ENCODE measurements around the gene CENPQ.
"Not testable (repeated sequence)": the region's sequence is repeated elsewhere in the genome, so short reads cannot be mapped to it uniquely, and the experiment has no call there.

CENPQ gene, protein sequence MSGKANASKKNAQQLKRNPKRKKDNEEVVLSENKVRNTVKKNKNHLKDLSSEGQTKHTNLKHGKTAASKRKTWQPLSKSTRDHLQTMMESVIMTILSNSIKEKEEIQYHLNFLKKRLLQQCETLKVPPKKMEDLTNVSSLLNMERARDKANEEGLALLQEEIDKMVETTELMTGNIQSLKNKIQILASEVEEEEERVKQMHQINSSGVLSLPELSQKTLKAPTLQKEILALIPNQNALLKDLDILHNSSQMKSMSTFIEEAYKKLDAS

GRCh38 chr6:49462927-49463611 lies at the start of gene CENPQ, which contains the start of gene MMUT:
TSS of gene CENPQ (plus strand) at chr6:49463370. CDS start at chr6:49470177, 6,807 bp downstream.
TSS of gene MMUT (minus strand) at chr6:49463253. CDS start at chr6:49459466, 3,787 bp downstream.
- DNase-seq: peak; percentile 76

DNA sequence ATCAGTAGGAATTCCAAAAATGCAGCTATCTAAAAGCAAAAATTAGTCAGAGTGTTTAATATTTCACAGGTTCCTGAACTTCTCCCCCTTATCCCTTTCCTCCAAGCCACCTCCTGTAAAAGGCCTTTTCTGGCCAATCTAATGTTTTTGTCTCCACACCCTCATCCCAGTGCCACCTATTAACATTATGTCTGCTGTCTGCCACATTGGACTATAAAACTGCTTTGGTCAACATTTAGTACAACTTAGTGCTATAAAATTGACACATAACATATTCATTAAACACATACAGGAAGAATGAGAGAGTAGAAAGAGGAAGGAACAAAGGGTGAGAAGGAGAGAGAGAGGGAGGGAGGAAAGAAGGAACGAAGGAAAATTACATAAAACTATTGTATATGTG lies 47.8 kb upstream of the CENPQ start:
- no peak for DNase-seq

DNA sequence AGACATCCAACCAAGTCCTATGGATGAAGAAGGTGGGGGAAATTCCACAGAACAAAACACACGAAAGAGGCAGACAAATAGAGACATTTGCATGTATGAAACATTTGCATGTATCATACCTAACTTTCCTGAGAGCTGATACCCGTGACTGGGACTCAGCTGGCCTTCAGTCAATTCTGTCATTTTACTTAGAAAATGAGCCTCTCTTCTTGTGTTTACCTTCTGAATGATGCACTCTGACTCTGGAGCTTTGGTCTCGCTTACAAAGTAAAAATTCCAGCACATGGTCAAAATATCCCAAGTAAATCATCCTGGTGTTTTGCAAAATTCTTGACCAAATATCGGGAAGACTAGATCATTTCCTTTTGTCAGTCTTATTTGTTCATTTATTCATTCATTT lies 47.0 kb upstream of the CENPQ start:
- DNase-seq: no peak

DNA sequence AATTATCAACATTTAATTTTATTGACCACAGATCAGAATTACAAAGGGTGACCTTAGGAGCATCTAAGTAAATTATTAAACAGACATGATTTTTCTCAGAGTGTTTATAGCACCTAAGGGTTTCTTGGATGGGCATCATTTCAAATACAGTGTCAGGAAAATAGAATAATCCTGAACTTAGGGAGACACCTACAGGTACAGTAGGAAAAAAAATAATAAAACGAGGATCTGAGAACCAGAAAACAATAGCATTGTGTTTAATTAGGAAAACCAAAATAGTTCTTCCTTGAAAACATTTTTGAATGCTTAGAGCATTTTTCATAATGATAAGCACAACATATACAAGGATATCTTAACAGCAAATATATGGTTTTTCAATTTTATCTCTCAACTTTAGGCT lies 39.4 kb upstream of the CENPQ start:
- DNase-seq: no peak

GRCh38 chr6:49430187-49430586 lies 33.0 kb upstream of the CENPQ start:
- no peak for DNase-seq

- DNase-seq: no peak
These were observed 32.3 kb upstream of the CENPQ start for GRCh38 chr6:49430866-49431265.

DNA sequence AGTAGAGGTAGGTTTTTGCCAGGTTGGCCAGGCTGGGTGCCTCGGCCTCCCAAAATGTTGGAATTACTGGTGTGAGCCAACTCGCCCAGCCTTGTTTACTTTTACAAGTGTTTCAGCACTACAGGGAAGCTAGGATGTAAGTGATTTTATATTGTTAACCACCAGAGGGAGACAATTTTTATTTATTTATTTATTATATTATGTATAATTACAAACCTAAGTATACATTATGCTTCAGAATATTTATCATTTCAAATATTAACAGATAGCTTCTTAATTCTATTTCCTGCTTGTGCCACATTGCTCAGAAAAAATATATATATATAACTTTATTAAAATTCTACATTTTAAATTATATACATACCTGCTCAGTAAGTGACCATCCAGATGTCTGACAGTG lies 9.9 kb upstream of the CENPQ start:
- DNase-seq: no peak

GRCh38 chr6:49454787-49455709 lies 8.1 kb upstream of the CENPQ start:
- DNase-seq: no peak

DNA sequence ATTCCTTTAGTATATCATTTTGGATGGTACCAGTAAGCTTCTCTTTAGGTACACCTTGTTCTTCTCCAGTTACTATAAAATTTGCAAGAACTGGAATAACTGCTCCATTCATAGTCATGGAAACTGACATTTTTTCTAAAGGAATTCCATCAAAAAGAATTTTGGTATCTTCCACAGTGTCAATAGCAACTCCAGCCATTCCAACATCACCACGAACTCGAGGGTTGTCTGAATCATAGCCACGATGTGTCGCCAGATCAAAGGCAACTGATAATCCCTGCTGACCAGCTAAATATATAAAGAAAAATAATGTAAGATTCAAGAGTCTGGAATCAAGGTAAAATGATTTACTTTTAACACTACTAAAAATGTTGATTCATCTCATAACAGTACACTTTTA lies 5.4 kb upstream of the CENPQ start:
- no peak for DNase-seq

- no peak for DNase-seq
These were observed 1.1 kb upstream of the CENPQ start for GRCh38 chr6:49462071-49462470.

GRCh38 chr6:49462599-49462926 lies 607 bp upstream of the CENPQ start:
- DNase-seq: no peak

DNA sequence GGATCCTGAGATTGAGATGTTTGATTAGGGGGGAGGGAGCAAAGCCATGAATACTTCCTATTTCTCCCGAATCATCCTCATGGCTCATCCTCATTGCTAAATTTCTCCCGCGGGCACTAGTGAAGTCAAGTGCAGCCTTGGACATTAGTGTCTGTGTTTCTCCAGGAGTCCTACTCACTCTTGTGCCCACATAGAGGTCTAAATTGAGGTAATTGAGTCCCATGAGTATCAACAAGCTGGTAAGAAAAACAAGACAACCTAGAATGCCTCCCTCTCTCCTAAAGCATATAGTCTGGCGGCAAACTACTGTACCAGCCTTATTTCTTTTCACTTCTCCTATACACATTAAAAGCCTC lies 420 bp downstream of the CENPQ start:
- no peak for DNase-seq

GRCh38 chr6:49464691-49465090 lies 1.5 kb downstream of the CENPQ start:
- no peak for DNase-seq

- no peak for DNase-seq
These were observed 4.9 kb downstream of the CENPQ start for GRCh38 chr6:49468042-49468441.

- DNase-seq: not testable (repeated sequence)
These were observed 13.4 kb downstream of the CENPQ start for GRCh38 chr6:49476564-49476963.

DNA sequence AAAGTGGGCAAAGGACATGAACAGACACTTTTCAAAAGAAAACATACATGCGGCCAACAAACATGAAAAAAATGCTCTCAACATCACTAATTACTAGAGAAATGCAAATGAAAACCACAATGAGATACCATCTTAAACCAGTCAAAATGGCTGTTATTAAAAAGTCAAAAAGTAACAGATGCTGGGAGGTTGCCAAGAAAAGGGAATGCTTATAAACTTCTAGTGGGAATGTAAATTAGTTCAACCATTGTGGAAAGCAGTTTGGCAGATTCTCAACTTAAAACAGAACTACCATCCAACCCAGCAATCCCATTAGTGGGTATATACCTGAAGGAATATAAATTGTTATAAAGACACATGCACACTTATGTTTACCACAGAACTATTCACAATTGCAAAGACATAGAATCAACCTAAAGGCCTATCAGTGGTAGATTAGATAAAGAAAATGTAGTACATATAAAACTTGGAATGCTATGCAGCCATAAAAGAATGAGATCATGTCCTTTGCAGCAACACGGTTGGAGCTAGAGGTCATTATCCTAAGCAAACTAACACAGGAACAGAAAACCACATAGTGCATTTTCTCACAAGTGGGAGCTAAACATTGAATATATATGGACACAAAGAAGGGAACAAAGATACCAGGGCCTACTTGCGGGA lies 16.3 kb downstream of the CENPQ start:
- DNase-seq: no peak

DNA sequence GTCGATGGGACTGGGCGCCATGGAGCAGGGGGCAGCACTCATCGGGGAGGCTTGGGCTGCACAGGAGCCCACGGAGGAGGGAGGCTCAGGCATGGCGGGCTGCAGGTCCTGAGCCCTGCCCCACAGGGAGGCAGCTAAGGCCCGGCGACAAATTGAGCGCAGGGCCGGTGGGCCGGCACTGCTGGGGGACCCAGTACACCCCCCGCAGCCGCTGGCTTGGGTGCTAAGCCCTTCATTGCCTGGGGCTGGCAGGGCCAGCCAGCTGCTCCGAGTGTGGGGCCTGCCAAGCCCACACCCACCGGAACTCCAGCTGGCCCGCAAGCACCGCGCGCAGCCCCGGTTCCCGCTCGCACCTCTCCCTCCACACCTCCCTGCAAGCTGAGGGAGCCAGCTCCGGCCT lies 18.7 kb downstream of the CENPQ start:
- not testable (repeated sequence) for DNase-seq

GRCh38 chr6:49483380-49483779 lies 20.2 kb downstream of the CENPQ start:
- not testable (repeated sequence) for DNase-seq

GRCh38 chr6:49490633-49491032 lies 27.5 kb downstream of the CENPQ start:
- no peak for DNase-seq

DNA sequence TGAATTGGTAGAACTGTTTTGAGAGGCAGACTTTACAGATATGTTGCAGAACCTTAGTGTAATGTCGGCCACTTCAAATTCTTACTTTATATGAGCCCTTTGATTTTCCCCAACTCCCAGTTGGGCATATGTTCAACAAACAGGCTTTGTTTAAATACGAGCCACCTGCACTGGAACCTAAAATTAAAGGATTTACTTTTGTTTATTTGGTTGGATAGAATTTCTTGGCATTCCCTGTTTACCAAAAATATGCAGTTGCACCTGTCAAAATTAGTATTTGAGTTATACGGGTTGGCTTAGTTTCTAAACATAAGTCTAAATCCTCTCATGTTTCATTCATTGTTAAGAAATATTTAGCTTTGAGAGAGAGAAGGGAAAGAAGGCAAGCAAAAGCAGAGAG lies 34.1 kb downstream of the CENPQ start:
- no peak for DNase-seq

GRCh38 chr6:49499126-49499525 lies 36.0 kb downstream of the CENPQ start:
- no peak for DNase-seq

GRCh38 chr6:49499623-49500022 lies 36.5 kb downstream of the CENPQ start, which contains the start of gene GLYATL3:
TSS of gene GLYATL3 (plus strand) at chr6:49499923. CDS start at chr6:49511991, 12,068 bp downstream.
- no peak for DNase-seq

GRCh38 chr6:49504666-49505065 lies 41.5 kb downstream of the CENPQ start:
- DNase-seq: no peak

Measured in NCI-H1436 treated with DMSO at 0.1 percent for 48 hours (cell line).